ENCODE measurements around the gene PSMB5. TPM values are rescaled to one million over a fixed set of nuclear protein-coding genes. Genes with fewer than 3 reads are reported as not detected.
"Not testable (repeated sequence)": the region's sequence is repeated elsewhere in the genome, so short reads cannot be mapped to it uniquely, and the experiment has no call there.

The PSMB5 gene
- total RNA-seq, 1 donor, result 13.2 TPM

DNA sequence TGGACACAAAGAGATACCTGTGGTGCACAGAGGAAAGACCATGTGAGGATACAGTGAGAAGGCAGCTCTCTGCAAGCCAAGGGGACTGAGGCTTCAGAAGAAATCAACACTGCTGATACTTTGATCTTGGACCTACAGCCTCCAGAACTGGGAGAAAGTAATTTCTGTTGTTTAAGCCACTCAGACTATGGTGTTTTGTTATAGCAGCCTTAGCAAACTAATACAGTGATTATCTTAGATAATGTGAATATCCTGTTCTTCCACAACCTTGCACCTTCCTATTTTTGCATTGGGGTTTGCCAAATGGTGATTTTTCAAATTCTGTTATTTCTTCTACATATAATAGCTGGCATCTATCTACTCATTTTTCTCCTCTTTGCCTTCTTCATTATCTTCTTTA lies 16.6 kb downstream of the PSMB5 start:
- no peak overlapping the region for H3K4me3 ChIP-seq (ENCODE audit: low read length)
- no peaks in the 10 kb centered on the region for H3K9me3 ChIP-seq (ENCODE audit: low read depth, low read length)
- no peaks in the 10 kb centered on the region for H3K27me3 ChIP-seq (ENCODE audit: insufficient read depth, low read length)
- no peaks in the 10 kb centered on the region for H3K4me1 ChIP-seq (ENCODE audit: insufficient read depth, low read length)

DNA sequence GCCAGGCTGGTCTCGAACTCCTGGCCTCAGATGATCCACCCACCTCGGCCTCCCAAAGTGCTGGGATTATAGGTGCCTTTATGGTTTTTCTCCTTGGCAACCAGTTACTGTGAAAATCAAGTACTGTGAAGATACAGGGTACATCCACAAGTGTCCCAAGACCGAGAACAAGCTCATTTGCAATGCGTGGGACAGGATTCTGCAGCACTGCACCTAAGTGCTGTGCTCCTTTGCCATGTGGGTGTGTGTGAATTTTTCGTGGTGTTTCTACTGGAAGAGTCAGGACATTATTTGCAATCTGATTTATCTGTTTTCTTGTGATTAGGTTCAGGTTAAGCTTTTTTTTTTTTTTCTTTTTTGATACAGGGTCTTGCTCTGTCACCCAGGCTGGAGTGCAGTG lies 17.6 kb downstream of the PSMB5 start:
- Histone ChIP-seq H3K4me1 (ENCODE audit: insufficient read depth, low read length) (no peaks in the 10 kb centered on the region), H3K4me3 (ENCODE audit: low read length) (no peak overlapping the region), H3K27me3 (ENCODE audit: insufficient read depth, low read length) (no peaks in the 10 kb centered on the region), H3K9me3 (ENCODE audit: low read depth, low read length) (no peaks in the 10 kb centered on the region)

DNA sequence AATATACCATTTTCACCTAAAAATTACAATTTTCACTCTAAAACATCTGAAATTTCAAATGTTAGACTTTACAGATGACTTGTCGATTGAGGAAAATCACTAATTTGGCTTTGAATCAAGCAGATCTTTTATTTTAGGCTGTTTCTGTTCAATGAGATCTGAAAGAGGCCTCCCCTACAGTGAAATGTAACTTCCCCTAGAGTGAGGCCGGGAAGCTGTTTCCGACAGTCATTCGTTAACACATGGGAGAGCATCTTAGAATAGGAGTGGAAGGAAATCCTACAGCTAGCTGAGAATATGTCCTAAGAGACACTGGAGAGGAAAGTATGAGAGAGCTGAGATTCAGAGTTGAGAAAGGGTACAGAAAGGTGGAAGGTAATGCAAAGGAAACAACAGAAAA lies 19.1 kb downstream of the PSMB5 start:
- Histone ChIP-seq H3K9me3 (ENCODE audit: low read depth, low read length) (no peaks in the 10 kb centered on the region), H3K4me3 (ENCODE audit: low read length) (no peak overlapping the region), H3K27me3 (ENCODE audit: insufficient read depth, low read length) (no peaks in the 10 kb centered on the region), H3K4me1 (ENCODE audit: insufficient read depth, low read length) (no peaks in the 10 kb centered on the region)

DNA sequence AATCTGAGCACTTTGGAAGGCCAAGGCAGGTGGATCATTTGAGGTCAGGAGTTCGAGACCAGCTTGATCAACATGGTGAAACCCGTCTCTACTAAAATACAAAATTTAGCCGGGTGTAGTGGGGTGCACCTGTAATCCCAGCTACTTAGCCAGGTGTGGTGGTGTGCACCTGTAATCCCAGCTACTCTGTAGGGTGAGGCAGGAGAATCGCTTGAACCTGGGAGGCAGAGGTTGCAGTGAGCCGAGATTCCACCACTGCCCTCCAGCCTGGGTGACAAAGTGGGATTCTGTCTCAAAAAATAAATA lies 21.0 kb downstream of the PSMB5 start:
- not testable (repeated sequence) for H3K4me1 ChIP-seq (ENCODE audit: insufficient read depth, low read length); H3K27me3 ChIP-seq (ENCODE audit: insufficient read depth, low read length)

DNA sequence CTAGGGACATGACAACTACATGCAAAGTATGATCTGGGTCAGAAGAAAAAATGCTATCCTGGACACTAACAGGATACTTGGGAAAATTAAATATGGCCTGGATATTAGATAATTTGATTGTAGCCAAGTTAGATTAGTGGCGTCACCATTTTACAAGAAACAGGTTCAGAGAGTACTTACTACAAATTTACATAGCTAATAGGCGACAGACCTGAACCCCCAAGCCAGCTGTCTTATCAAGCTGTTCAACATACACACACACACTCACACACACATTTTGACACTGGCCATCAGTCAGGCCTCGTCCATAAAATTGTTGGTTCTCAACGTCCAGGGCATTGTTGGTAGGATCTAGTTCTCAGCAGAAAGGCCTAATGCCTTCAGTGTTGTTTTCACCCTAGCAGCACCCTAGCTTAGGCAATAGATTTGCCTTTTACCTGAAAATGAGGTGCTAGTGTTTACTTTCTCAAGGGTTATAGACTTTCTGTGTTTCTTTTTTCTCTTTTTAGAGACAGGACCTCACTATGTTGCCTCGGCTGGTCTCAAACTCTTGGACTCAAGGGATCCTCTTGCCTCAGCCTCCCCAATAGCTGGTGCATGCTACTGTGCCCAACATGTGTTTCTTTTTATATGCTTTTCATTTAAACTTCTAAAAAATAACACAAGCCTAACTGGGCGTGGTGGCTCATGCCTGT lies 21.5 kb downstream of the PSMB5 start:
- Histone ChIP-seq H3K9me3 (ENCODE audit: low read depth, low read length) (no peaks in the 10 kb centered on the region), H3K27me3 (ENCODE audit: insufficient read depth, low read length) (no peaks in the 10 kb centered on the region), H3K4me3 (ENCODE audit: low read length) (no peak overlapping the region), H3K4me1 (ENCODE audit: insufficient read depth, low read length) (peaks cover 13% of the 10 kb centered on the region)

More for the DNA sequence above, 21.0 kb downstream of the PSMB5 start:
- H3K9me3 ChIP-seq (ENCODE audit: low read depth, low read length); H3K4me3 ChIP-seq (ENCODE audit: low read length): not testable (repeated sequence)

DNA sequence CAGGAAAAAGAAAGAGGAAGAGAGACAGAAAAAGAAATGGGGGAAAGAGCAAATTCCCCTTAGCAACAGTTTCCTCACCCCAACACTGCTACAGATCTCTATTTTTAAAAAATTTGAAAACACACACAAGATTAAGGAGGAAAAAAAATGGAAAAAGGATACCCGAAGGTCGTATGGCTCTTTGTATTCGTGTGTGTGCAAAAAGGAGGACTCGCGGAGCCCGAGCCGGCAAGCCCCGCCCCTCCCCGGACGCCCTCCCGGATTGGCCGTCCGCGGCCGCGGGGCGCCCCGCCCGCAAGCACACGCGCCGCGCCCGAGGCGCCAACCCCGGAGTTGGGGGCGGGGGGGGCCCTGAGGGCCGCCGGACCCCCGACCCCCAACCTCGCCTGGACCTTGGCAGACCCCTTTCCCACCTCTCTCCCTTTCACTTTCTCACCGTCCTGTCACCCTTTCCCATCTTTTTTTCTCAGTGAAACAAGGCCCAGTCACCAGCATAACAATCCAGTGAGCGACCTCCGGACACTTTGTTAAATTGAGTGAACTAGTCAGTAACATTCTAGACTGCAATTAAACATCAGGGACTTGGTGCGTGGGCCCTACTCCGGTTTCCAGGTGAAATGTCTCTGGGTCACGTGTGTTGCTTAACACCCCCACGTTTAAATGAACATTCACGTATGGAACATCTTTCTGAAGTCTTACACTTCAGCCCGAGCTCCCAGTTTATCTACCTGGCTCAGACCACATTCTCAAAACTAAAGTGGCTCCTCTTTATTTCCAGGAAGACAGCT lies 24.6 kb downstream of the PSMB5 start, which contains the start of gene C14orf93:
C14orf93 (minus strand) TSS at position 205 of the 788 bp plus-strand sequence. CDS start 11,120 bp downstream, outside the sequence.
- peak within 1 kb of the TSS; percentile 75 for H3K4me3 ChIP-seq (ENCODE audit: low read length)
- H3K27me3 ChIP-seq (ENCODE audit: insufficient read depth, low read length), result no peaks in the 10 kb centered on the region
- H3K4me1 ChIP-seq (ENCODE audit: insufficient read depth, low read length), result peaks cover 31% of the 10 kb centered on the region
- no peaks in the 10 kb centered on the region for H3K9me3 ChIP-seq (ENCODE audit: low read depth, low read length)

DNA sequence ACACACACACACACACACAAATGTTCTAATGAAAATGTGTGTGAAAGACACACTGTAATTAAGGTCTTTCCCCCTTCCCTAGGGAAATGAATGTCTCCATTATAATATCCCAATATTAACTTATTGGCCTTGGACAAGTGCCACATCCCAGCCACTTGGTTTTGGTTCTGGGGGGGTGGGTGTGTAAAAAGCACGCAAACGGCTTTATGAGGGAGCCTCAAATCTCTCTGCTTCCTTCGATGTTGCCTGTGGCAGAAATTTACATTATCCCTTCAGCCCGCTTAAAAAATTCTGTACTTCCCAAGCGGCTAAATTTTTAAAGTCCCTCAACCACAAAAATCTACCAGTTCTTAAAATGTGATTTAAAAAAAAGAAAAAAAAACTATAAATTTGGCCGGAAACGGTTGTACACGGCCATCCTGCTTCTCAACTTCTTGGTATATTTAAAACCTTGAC lies 25.2 kb downstream of the PSMB5 start:
- Histone ChIP-seq H3K4me3 (ENCODE audit: low read length) (peak overlapping the region; percentile 75), H3K4me1 (ENCODE audit: insufficient read depth, low read length) (peaks cover 31% of the 10 kb centered on the region), H3K27me3 (ENCODE audit: insufficient read depth, low read length) (no peaks in the 10 kb centered on the region), H3K9me3 (ENCODE audit: low read depth, low read length) (no peaks in the 10 kb centered on the region)

DNA sequence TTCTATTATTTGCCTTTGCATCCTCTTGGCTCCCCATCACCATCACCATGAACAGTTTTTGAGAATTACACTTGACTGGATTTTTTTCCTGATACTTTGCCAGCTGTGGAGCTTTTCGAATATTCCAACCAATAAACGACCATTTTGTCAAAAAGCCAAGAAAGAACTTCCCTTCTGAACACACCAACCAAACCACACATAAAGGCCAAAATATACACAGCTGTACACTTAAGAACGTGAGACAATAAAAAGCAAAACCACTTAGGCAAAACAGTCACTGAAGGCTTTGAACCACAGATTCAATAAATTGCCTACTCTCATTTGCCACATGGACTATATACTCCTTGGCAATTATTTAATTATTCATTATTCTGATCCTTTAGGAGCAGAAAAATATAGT lies 25.9 kb downstream of the PSMB5 start:
- Histone ChIP-seq H3K27me3 (ENCODE audit: insufficient read depth, low read length) (no peaks in the 10 kb centered on the region), H3K4me1 (ENCODE audit: insufficient read depth, low read length) (peaks cover 31% of the 10 kb centered on the region), H3K9me3 (ENCODE audit: low read depth, low read length) (no peaks in the 10 kb centered on the region), H3K4me3 (ENCODE audit: low read length) (no peak overlapping the region)

DNA sequence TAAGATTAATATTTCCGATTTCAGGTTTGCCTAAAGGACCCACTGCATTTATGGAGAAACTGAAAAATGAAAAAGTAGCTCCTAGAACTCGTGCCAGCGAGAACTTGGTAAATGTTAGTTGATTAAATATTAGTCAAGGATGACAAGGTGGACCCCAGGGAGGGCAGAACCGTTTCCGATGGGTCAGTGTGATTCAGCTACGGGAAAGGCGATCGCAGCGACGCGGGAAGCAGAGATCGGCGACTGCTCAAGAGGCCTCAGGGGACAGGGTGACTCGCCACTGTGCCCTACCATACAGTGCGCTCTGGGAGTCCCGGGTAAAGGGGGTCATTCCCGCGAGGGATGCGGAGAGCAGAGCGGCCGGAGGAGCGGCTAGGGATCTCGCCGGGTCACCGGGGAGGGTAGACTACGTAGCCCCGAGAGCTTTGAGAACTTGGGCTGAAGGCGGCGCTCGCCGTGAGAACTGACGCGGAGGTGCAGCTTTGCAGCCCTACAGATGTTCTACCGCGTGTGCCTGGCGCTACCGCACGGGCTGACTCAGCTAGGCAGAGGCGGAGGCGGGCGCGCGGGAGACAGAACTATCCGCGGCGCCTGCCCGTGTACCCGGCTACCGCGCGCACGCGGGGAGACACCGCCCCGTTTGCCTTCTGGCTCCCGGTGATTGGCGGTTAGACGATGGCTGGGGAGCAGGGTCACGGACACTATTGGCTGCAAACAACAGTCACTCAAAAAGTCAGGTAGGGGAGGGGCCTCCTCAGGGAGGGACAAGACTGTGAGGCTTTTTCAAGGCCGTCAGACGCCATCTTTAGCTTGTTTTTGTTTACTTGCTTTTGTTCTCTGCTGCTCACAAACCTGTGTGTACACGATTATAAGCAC lies 27.9 kb downstream of the PSMB5 start:
- peaks cover 31% of the 10 kb centered on the region for H3K4me1 ChIP-seq (ENCODE audit: insufficient read depth, low read length)
- H3K27me3 ChIP-seq (ENCODE audit: insufficient read depth, low read length), result no peaks in the 10 kb centered on the region
- H3K4me3 ChIP-seq (ENCODE audit: low read length), result peak overlapping the region; percentile 80
- no peaks in the 10 kb centered on the region for H3K9me3 ChIP-seq (ENCODE audit: low read depth, low read length)

DNA sequence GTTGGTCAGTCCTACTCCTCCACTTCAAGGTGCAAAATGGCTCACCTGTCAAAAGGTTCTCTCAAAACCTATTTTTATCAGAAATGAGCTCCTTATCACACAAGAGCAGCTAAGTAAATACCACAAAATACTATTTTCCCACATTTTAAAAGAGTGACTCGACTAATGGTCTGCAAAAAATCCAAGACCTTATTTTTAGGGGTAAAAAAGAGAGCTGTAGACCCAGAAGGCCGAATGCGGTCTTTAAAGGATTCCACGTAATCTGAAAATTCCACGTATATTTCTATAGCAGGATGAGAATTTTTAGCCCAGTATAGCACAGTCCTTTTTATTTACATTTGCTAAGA lies 28.5 kb downstream of the PSMB5 start:
- H3K9me3 ChIP-seq (ENCODE audit: low read depth, low read length), result no peaks in the 10 kb centered on the region
- no peaks in the 10 kb centered on the region for H3K27me3 ChIP-seq (ENCODE audit: insufficient read depth, low read length)
- peak overlapping the region; percentile 80 for H3K4me3 ChIP-seq (ENCODE audit: low read length)
- peaks cover 31% of the 10 kb centered on the region for H3K4me1 ChIP-seq (ENCODE audit: insufficient read depth, low read length)

DNA sequence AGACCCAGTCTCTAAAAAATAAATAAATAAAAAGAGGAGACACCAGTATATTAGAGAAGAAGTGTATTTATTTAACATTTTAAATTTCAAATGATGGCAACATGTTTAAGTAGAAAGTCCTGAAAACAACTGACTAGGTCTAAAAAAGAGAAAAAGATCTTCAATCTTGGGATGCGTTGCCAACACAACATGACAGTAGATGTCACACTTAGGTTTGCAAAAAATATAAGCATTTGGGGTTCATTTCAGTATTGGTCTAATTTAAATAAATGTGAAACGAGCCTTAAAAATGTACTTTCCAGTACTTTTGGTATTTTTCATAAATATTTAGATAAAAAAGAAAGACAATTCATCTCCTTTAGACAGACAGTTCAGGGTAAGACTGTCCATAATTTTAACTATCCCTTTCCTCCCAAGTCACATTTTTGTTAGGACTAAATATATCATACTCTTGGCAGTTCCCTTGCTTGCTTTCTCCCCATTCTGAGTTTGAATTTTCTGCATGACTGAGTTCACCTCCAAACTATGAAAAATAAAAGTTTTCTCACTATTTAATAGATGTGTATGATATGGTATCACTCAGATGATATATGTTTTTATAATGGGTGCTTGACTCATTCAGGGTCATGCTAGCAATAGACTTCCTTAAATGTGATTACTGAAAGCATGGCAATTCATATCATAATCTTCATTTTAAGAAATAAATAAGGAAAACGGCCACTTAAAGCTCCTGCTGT lies 29.1 kb downstream of the PSMB5 start:
- H3K4me3 ChIP-seq (ENCODE audit: low read length), result no peak overlapping the region
- H3K4me1 ChIP-seq (ENCODE audit: insufficient read depth, low read length), result peaks cover 31% of the 10 kb centered on the region
- no peaks in the 10 kb centered on the region for H3K9me3 ChIP-seq (ENCODE audit: low read depth, low read length)
- H3K27me3 ChIP-seq (ENCODE audit: insufficient read depth, low read length), result no peaks in the 10 kb centered on the region

DNA sequence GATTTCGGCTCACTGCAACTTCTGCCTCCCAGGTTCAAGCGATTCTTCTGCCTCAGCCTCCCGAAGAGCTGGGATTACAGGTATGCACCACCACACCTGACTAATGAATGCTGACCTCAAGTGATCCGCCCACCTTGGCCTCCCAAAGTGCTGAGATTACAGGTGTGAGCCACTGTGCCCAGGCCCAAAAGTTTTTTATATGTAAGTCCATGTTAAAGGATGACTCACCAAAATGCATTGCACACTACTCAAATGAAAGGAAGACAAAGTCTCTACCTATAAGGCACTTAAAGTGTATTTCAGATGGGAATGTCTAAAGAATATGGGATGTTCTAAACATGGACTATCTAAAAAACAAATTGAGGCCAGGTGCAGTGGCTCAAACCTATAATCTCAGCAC lies 30.4 kb downstream of the PSMB5 start:
- not testable (repeated sequence) for H3K4me3 ChIP-seq (ENCODE audit: low read length); H3K9me3 ChIP-seq (ENCODE audit: low read depth, low read length)

DNA sequence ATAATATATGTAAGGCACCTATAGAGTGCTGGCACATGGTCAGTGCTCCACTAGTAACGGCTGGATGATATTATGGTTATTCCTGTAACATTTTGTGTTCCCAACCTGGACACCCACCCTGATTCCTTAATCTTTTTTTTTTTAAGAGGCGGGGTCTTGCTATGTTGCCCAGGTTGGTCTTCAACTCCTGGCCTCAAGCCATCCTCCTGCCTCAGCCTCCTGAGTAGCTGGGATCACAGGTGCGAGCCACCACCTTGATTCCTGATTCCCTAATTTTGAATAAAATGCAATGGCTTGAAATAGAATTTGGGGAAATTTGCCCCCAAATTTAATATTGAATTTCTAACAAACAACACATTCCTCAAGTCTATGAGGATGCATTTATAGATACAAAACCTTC lies 32.1 kb downstream of the PSMB5 start:
- H3K4me3 ChIP-seq (ENCODE audit: low read length), result no peak overlapping the region
- no peaks in the 10 kb centered on the region for H3K27me3 ChIP-seq (ENCODE audit: insufficient read depth, low read length)
- no peaks in the 10 kb centered on the region for H3K9me3 ChIP-seq (ENCODE audit: low read depth, low read length)
- peaks cover 12% of the 10 kb centered on the region for H3K4me1 ChIP-seq (ENCODE audit: insufficient read depth, low read length)

More for the DNA sequence above, 30.4 kb downstream of the PSMB5 start:
- peaks cover 27% of the 10 kb centered on the region for H3K4me1 ChIP-seq (ENCODE audit: insufficient read depth, low read length)
- not testable (repeated sequence) for H3K27me3 ChIP-seq (ENCODE audit: insufficient read depth, low read length)

DNA sequence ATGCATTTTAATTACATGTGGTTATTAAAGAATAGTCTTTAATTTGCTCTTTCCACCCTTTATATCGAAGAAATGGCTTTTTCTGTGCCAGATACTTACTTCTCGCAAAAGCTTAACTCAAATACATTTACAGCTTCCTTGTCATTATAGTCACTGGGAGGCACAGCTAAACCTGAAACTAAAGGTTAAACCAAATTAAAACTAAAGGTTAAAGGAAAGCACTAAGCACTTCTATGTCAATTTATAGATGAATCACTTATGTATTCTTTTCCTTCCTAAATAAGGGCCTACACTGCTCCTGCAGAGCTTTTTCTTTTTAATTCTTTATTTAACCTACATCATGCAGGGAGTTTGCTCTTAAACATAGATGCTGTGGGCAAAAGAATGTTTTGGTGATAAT lies 33.8 kb downstream of the PSMB5 start:
- Histone ChIP-seq H3K4me3 (ENCODE audit: low read length) (no peak overlapping the region), H3K27me3 (ENCODE audit: insufficient read depth, low read length) (no peaks in the 10 kb centered on the region), H3K9me3 (ENCODE audit: low read depth, low read length) (no peaks in the 10 kb centered on the region), H3K4me1 (ENCODE audit: insufficient read depth, low read length) (no peaks in the 10 kb centered on the region)
